SK-N-SH (cell line): ENCODE results near the gene ARHGDIA.

Experiments used
- FOSL2 ChIP-seq: IDR thresholded peaks from 2 replicates; pipeline ENCODE4 v1.4.0; 2012; ENCODE audit warnings: low read depth, mild to moderate bottlenecking, moderate library complexity, borderline replicate concordance
- MAX ChIP-seq: IDR thresholded peaks from 2 replicates; pipeline ENCODE4 v1.4.0; 2012; ENCODE audit warnings: low read depth
- MXI1 ChIP-seq: IDR thresholded peaks from 2 replicates; pipeline ENCODE4 v1.6.1; 2012; ENCODE audit warnings: mild to moderate bottlenecking, low read depth, low read length, improper control_type of control experiment
- TEAD4 ChIP-seq: IDR thresholded peaks from 2 replicates; pipeline ENCODE4 v1.4.0; 2012; ENCODE audit warnings: mild to moderate bottlenecking, borderline replicate concordance; ENCODE audit not compliant: insufficient read depth
- YY1 ChIP-seq: IDR thresholded peaks from 2 replicates; pipeline ENCODE4 v1.4.0; 2012; ENCODE audit warnings: low read depth, mild to moderate bottlenecking
- TF ChIP-seq, protein P1 (sequence below): fragments of 200-600 bp; sonication (generic); IDR thresholded peaks from 2 replicates; pipeline ENCODE4 v1.6.1; 2017; ENCODE audit warnings: antibody characterized with exemption, mild to moderate bottlenecking, moderate library complexity

- TF ChIP-seq FOSL2 (no peak), MAX (no peak), MXI1 (no peak), TEAD4 (no peak), YY1 (no peak)
- TF ChIP-seq, protein P1, sequence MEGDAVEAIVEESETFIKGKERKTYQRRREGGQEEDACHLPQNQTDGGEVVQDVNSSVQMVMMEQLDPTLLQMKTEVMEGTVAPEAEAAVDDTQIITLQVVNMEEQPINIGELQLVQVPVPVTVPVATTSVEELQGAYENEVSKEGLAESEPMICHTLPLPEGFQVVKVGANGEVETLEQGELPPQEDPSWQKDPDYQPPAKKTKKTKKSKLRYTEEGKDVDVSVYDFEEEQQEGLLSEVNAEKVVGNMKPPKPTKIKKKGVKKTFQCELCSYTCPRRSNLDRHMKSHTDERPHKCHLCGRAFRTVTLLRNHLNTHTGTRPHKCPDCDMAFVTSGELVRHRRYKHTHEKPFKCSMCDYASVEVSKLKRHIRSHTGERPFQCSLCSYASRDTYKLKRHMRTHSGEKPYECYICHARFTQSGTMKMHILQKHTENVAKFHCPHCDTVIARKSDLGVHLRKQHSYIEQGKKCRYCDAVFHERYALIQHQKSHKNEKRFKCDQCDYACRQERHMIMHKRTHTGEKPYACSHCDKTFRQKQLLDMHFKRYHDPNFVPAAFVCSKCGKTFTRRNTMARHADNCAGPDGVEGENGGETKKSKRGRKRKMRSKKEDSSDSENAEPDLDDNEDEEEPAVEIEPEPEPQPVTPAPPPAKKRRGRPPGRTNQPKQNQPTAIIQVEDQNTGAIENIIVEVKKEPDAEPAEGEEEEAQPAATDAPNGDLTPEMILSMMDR: no peak
These were observed 11.9 kb downstream of the ARHGDIA start for GRCh38 chr17:81858967-81859905.
